LHCN-M2 (cell line): ENCODE measurements around the gene ELF1. TPM values are rescaled to one million over a fixed set of nuclear protein-coding genes. Genes with fewer than 3 reads are reported as not detected.
"Not testable (repeated sequence)": the region's sequence is repeated elsewhere in the genome, so short reads cannot be mapped to it uniquely, and the experiment has no call there.

Source experiments
- DNase-seq: peaks from one replicate; pipeline ENCODE4 v3.0.0-alpha.2; 2012; ENCODE audit warnings: low read depth
- total RNA-seq: library from RNA; depleted of rRNA; stranded (reverse); fragments of >200 nt; gene quantifications from 2 replicates; pipeline ENCODE4 v1.2.3, GENCODE V29; 2014

ELF1 gene
- total RNA-seq, 1 experiment from 2014 or later: 34.3 TPM

- no peak for DNase-seq
Measured at GRCh38 chr13:40941581-40941980, 77.5 kb downstream of the ELF1 start.

GRCh38 chr13:40940841-40941240, 78.3 kb downstream of the ELF1 start:
- no peak for DNase-seq

GRCh38 chr13:40933508-40934204, 85.5 kb downstream of the ELF1 start:
- no peak for DNase-seq

DNA sequence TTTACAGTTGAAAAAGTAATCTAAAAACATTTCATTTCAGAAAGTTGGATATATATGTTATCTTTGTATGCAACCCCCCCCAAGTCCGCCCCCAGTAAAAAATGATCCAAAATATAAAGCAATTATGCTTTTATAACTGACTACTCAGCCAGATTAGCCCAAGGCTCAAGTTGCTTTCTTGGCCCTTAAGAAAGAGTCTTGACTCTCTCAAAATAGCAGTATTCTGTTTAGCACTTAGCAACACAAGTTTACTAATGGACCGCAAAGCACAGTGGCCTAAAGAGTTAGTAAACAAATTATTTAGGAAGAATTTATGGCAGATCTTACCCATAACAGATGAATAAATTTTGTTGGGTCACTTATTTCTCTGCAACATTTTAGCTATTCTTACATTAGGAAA, 86.9 kb downstream of the ELF1 start:
- no peak for DNase-seq

- no peak for DNase-seq
Measured at GRCh38 chr13:40931719-40932118, 87.4 kb downstream of the ELF1 start.

DNA sequence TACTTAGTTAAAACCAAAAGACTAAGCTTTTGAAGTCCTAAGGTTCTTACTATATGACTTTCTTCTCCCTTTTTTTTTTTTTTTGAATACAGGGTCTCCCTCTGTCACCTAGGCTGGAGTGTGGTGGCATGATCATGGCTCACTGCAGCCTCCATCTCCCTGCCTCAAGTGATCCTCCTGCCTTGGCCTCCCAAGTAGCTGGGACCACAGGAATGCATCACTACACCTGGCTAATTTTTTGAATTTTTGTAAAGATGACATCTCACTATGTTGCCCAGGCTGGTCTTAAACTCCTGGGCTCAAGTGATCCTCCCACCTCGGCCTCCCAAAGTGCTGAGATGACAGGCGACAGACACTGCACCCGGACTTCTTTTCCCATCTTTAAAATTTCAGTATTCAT, 89.2 kb downstream of the ELF1 start:
- DNase-seq: not testable (repeated sequence)

DNA sequence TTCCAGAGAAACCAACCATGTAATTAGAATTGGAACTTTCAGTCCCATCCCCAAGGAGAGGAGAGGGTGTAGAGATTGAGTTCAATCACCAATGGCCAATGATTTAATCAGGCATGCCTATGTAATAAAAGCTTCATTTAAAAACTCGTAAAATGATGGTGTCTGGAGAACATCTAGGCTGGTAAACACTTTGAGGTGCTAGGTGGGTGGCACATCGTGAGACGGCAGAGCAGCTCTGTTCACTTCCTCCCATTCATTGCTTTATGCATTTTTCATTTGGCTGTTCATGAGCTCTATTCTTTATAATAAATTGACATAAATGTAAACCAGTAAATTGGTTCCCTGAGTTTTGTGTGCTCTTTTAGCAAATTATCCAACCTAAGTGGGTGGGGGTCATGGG, 90.1 kb downstream of the ELF1 start:
- no peak for DNase-seq

- no peak for DNase-seq
Measured at GRCh38 chr13:40927929-40928328, 91.2 kb downstream of the ELF1 start.

GRCh38 chr13:40923867-40924266, 95.2 kb downstream of the ELF1 start:
- no peak for DNase-seq

- no peak for DNase-seq
Measured at GRCh38 chr13:40922437-40923040, 96.6 kb downstream of the ELF1 start.

DNA sequence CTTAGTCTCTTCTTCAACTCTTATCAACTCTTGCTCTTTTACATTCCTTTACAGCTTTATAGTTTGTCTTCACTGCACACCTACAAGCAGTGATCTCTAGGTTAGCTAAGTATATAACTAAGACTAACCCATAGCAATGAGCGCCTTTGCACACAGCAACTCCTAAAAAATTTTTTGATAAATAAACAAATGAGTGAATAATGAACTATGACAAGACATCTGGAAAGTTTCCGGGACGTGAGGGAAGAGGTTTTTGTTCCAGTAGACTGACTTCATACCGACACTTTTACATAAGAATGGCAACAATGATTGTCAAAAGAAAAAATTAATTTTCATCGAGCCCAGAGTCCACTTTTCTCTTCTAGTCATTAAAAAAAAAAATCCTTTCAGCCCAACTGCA, 98.3 kb downstream of the ELF1 start:
- no peak for DNase-seq

DNA sequence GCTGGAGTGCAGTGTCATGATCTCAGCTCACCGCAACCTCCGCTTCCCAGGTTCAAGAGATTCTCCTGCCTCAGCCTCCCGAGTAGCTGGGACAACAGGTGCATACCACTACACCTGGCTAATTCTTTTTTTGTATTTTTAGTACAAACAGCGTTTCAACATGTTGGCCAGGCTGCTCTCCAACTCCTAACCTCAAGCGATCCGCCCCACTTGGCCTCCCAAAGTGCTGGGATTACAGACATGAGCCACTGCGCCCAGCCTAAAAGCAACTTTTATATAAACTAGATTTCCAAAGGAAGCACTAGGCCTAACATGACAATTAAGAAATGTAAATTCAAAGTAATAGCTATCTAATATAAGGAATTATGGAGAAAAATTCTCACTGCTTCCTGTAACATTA, 99.2 kb downstream of the ELF1 start:
- DNase-seq: not testable (repeated sequence)

- no peak for DNase-seq
Measured at GRCh38 chr13:40916207-40916998, 102.7 kb downstream of the ELF1 start.

GRCh38 chr13:40914863-40915262, 104.3 kb downstream of the ELF1 start:
- not testable (repeated sequence) for DNase-seq

- no peak for DNase-seq
Measured at GRCh38 chr13:40911341-40911740, 107.8 kb downstream of the ELF1 start.

GRCh38 chr13:40910324-40911050, 108.6 kb downstream of the ELF1 start:
- peak; percentile 29 for DNase-seq

GRCh38 chr13:40909541-40910200, 109.4 kb downstream of the ELF1 start:
- DNase-seq: not testable (repeated sequence)

DNA sequence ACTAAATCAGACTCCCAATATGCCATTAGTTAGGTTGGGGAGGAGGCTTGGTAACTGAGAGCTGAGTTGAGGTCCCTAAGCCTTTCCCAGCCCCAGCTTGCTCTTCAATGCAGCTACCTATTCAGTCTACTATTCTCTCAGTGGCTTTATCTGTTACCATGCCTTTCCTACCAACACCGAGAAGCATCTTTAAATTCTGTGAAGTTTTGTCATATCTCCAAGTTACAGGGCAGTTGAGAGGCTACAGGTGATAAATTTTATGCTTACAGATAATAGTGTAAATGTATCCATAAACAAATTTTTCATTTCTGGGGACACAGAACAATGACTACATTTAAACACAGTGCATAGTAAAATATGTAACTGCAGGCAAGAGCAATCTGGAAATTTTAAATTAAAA, 110.6 kb downstream of the ELF1 start:
- no peak for DNase-seq

DNA sequence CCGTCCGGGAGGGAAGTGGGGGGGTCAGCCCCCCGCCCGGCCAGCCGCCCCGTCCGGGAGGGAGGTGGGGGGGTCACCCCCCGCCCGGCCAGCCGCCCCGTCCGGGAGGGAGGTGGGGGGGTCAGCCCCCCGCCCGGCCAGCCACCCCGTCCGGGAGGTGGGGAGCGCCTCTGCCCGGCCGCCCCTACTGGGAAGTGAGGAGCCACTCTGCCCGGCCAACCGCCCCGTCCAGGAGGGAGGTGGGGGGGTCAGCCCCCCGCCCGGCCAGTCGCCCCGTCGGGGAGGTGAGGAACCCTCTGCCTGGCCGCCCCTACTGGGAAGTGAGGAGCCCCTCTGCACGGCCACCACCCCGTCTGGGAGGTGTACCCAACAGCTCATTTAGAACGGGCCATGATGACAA, 118.1 kb downstream of the ELF1 start:
- DNase-seq: not testable (repeated sequence)

DNA sequence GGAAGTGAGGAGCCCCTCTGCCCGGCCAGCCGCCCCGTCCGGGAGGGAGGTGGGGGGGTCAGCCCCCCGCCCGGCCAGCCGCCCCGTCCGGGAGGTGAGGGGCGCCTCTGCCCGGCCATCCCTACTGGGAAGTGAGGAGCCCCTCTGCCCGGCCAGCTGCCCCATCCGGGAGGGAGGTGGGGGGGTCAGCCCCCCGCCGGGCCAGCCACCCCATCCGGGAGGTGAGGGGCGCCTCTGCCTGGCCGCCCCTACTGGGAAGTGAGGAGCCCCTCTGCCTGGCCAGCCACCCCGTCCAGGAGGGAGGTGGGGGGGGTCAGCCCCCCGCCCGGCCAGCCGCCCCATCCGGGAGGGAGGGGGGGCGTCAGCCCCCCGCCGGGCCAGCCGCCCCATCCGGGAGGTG, 118.5 kb downstream of the ELF1 start:
- DNase-seq: not testable (repeated sequence)

GRCh38 chr13:40897053-40897452, 122.1 kb downstream of the ELF1 start:
- DNase-seq: no peak
